Astrocyte of the cerebellum (primary cell): Measurements from ENCODE around the gene TADA2B.

Experiments used
- DNase-seq: peaks from one replicate; pipeline ENCODE4 v3.0.0-alpha.2; 2011; ENCODE audit warnings: low read depth
- H3K4me3 ChIP-seq: 2 replicates; pipeline ENCODE4 v1.5.1; 2011; ENCODE audit warnings: mild to moderate bottlenecking, low read depth, low read length, moderate library complexity
- CTCF ChIP-seq: IDR thresholded peaks from 2 replicates; pipeline ENCODE4 v1.5.1; 2012; ENCODE audit warnings: low read length, low read depth, moderate library complexity, mild to moderate bottlenecking; ENCODE audit errors: missing control alignments
- in situ Hi-C: cut with HindIII; loops from 2 replicates; pipeline ENCODE4 v1.10.0; 2017; ENCODE audit warnings: low sequenced_read_pairs

The TADA2B gene

DNA sequence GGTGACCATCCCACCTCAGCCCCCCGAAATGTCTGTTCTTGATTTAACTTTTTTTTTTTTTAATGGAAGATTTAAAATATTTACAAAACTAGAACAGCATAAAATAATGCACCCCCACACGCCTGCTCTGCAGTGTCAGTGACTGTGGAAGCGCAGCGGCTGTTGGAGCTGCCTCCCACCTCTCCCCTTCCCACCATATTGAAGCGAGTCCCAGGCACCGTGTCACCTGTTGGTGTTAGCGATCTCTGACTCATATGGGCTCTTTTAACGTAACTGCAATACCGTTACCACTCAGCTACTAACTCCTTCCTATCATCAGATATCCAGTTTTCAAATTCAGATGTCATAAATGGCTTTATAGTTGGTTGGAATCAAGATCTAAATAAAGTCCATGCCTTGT lies 17.1 kb upstream of the TADA2B start:
- H3K4me3 ChIP-seq: no peak overlapping the region
- no peak for DNase-seq
- TF ChIP-seq CTCF: no peak
- in situ Hi-C loops: no loop called here

GRCh38 chr4:7027284-7027683 lies 15.9 kb upstream of the TADA2B start:
- TF ChIP-seq CTCF: no peak

GRCh38 chr4:7027913-7028312 lies 15.3 kb upstream of the TADA2B start:
- in situ Hi-C loops: no loop called here
- TF ChIP-seq CTCF: no peak
- H3K4me3 ChIP-seq: no peak overlapping the region
- no peak for DNase-seq

More at GRCh38 chr4:7027284-7027683, 15.9 kb upstream of the TADA2B start:
- in situ Hi-C loops: no loop called here
- no peak overlapping the region for H3K4me3 ChIP-seq
- no peak for DNase-seq

GRCh38 chr4:7029212-7029611 lies 14.0 kb upstream of the TADA2B start:
- DNase-seq: no peak
- H3K4me3 ChIP-seq: no peak overlapping the region
- in situ Hi-C loops: no loop called here
- TF ChIP-seq CTCF: no peak

DNA sequence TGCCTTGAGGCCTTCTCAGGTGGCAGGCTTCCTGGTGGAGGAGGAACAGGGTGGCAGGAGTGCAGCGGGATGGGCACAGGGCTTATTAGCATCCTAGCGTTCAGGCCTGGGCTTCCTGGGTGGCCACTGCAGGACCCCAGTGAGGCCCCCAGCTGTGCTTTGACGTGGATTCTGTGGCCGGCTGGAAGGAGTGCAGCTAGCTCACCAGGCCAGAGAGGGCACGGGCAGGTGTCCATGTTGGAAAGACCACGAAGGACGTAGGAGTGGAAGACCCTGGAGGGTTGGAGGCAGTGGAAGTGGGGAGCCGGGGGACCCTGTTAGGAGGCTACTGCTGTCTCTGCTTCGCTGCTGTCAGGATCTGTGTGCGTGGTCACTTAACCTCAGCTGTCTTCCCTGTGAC lies 13.3 kb upstream of the TADA2B start:
- in situ Hi-C loops: no loop called here
- H3K4me3 ChIP-seq: no peak overlapping the region
- no peak for DNase-seq
- TF ChIP-seq CTCF: no peak

DNA sequence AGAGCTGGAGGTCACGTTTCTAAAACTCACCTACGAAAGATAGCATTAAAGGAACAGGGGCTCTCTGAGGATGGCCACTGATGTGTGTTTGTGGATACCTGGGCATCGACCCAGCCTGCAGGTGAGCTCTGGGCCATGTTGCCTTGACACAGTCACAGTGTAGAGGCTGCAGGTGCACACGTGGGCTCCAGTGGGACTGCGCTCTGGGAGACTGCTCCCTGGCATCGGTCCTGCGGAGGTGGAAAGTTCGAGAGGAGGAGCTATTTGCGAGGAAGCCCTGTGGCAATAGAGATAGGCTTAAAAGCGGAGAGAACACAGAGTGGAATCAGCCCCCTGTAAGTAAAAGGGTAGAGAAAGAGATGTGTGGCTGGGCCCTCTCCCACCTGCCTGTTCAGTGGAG lies 12.3 kb upstream of the TADA2B start:
- no peak for DNase-seq
- in situ Hi-C loops: no loop called here
- no peak overlapping the region for H3K4me3 ChIP-seq
- TF ChIP-seq CTCF: no peak
